Neural progenitor cell (in vitro differentiated cells): ENCODE measurements around the gene AFMID. TPM values are rescaled to one million over a fixed set of nuclear protein-coding genes. Genes with fewer than 3 reads are reported as not detected.

Experiments used
- DNase-seq: peaks from one replicate; pipeline ENCODE4 v3.0.0-alpha.2; 2016; ENCODE audit warnings: low spot score
- H2AFZ ChIP-seq: fragments of 200-600 bp; sonication (generic); replicated peaks from 2 replicates; pipeline ENCODE4 v1.6.1; 2016; ENCODE audit warnings: antibody characterized with exemption
- H3F3A ChIP-seq: fragments of 200-600 bp; sonication (generic); 2 replicates; pipeline ENCODE4 v1.6.1; 2016; ENCODE audit warnings: antibody characterized with exemption, low read depth
- H3K27ac ChIP-seq: fragments of 200-600 bp; sonication (generic); 2 replicates; pipeline ENCODE4 v1.5.1; 2016; ENCODE audit warnings: mild to moderate bottlenecking
- H3K27me3 ChIP-seq: fragments of 200-600 bp; sonication (generic); 2 replicates; pipeline ENCODE4 v1.6.1; 2016; ENCODE audit warnings: mild to moderate bottlenecking, moderate library complexity
- H3K36me3 ChIP-seq: fragments of 200-600 bp; sonication (generic); 2 replicates; pipeline ENCODE4 v1.5.1; 2016
- H3K4me1 ChIP-seq: fragments of 200-600 bp; sonication (generic); 2 replicates; pipeline ENCODE4 v1.6.1; 2016; ENCODE audit warnings: mixed run types
- H3K4me2 ChIP-seq: fragments of 200-600 bp; sonication (generic); 2 replicates; pipeline ENCODE4 v1.6.1; 2016
- H3K4me3 ChIP-seq: fragments of 200-600 bp; sonication (generic); 2 replicates; pipeline ENCODE4 v1.5.1; 2016
- H3K79me2 ChIP-seq: fragments of 200-600 bp; sonication (generic); 2 replicates; pipeline ENCODE4 v1.6.1; 2016; ENCODE audit warnings: low read depth
- H3K9ac ChIP-seq: fragments of 200-600 bp; sonication (generic); 2 replicates; pipeline ENCODE4 v1.6.1; 2016
- H3K9me3 ChIP-seq: fragments of 200-600 bp; sonication (generic); 2 replicates; pipeline ENCODE4 v1.5.1; 2016; ENCODE audit warnings: low read depth
- H4K20me1 ChIP-seq: fragments of 200-600 bp; sonication (generic); 2 replicates; pipeline ENCODE4 v1.6.1; 2016; ENCODE audit warnings: low read depth
- H3K27ac Mint-ChIP-seq: 3 replicates; pipeline ENCODE4 v1.8.0; 2021; ENCODE audit warnings: mixed read lengths
- H3K27me3 Mint-ChIP-seq: 2 replicates; pipeline ENCODE4 v1.8.0; 2022; ENCODE audit warnings: low read depth, mild to moderate bottlenecking, inconsistent platforms, moderate library complexity, mixed read lengths; ENCODE audit not compliant: insufficient read depth
- H3K36me3 Mint-ChIP-seq: 3 replicates; pipeline ENCODE4 v1.8.0; 2021; ENCODE audit warnings: mixed read lengths
- H3K4me1 Mint-ChIP-seq: 3 replicates; pipeline ENCODE4 v1.8.0; 2021; ENCODE audit warnings: mixed read lengths
- H3K4me3 Mint-ChIP-seq: 3 replicates; pipeline ENCODE4 v1.8.0; 2021; ENCODE audit warnings: mild to moderate bottlenecking, moderate library complexity, mixed read lengths
- H3K9me3 Mint-ChIP-seq: 3 replicates; pipeline ENCODE4 v1.8.0; 2020; ENCODE audit warnings: mixed read lengths
- EZH2 ChIP-seq: fragments of 200-600 bp; sonication (generic); IDR thresholded peaks from 2 replicates; pipeline ENCODE4 v1.6.1; 2017; ENCODE audit warnings: antibody characterized with exemption, mild to moderate bottlenecking, moderate library complexity
- EZH2phosphoT487 ChIP-seq: fragments of 200-600 bp; sonication (generic); IDR thresholded peaks from 2 replicates; pipeline ENCODE4 v1.6.1; 2017; ENCODE audit warnings: antibody characterized with exemption
- total RNA-seq: library from RNA; depleted of rRNA; stranded (reverse); fragments of >200 nt; gene quantifications from 2 replicates; pipeline ENCODE4 v1.2.3, GENCODE V29; 2015; ENCODE audit warnings: low replicate concordance
- TF ChIP-seq, protein P1 (sequence below): fragments of 200-600 bp; sonication (generic); IDR thresholded peaks from 2 replicates; pipeline ENCODE4 v1.5.1; 2017; ENCODE audit warnings: antibody characterized with exemption, mild to moderate bottlenecking

Gene AFMID
- total RNA-seq, 1 donor from 2014 or later = 76.8 TPM

DNA sequence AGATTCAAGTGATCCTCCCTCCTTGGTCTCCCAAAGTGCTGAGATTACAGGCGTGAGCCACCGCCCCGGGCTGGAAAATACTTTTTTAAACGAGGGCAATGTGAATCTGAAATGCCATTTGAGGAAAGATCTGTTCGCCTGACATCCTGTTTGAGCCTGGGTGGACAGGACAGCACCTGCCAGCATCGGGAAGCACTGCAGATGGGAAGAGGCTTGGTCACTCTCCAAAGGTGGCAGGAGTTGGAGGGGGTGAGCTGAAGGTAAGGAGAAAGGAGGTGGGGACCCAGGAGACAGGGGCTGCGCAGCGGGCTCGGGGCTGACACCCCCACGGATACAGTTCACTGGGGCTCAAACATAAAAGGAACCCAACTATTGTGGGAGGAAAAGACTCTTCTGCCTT is 22.9 kb downstream of the AFMID start:
- Mint-ChIP-seq H3K4me1 (no peaks in the 10 kb centered on the region), H3K4me3 (no peak overlapping the region), H3K27me3 (peaks cover 3% of the 10 kb centered on the region), H3K27ac (peak overlapping the region; percentile 62), H3K9me3 (no peaks in the 10 kb centered on the region), H3K36me3 (peaks cover 2% of the 10 kb centered on the region)
- Histone ChIP-seq H3K4me3 (no peak overlapping the region), H3K4me1 (peaks cover 5% of the 10 kb centered on the region), H3K36me3 (no peaks in the 10 kb centered on the region), H2AFZ (no peak overlapping the region), H3K27me3 (no peaks in the 10 kb centered on the region), H3K9me3 (no peaks in the 10 kb centered on the region), H4K20me1 (no peaks in the 10 kb centered on the region), H3K9ac (no peak overlapping the region), H3F3A (no peaks in the 10 kb centered on the region), H3K4me2 (no peak overlapping the region), H3K27ac (no peak overlapping the region), H3K79me2 (peaks cover 11% of the 10 kb centered on the region)
- TF ChIP-seq EZH2 = no peak
- TF ChIP-seq, protein P1, sequence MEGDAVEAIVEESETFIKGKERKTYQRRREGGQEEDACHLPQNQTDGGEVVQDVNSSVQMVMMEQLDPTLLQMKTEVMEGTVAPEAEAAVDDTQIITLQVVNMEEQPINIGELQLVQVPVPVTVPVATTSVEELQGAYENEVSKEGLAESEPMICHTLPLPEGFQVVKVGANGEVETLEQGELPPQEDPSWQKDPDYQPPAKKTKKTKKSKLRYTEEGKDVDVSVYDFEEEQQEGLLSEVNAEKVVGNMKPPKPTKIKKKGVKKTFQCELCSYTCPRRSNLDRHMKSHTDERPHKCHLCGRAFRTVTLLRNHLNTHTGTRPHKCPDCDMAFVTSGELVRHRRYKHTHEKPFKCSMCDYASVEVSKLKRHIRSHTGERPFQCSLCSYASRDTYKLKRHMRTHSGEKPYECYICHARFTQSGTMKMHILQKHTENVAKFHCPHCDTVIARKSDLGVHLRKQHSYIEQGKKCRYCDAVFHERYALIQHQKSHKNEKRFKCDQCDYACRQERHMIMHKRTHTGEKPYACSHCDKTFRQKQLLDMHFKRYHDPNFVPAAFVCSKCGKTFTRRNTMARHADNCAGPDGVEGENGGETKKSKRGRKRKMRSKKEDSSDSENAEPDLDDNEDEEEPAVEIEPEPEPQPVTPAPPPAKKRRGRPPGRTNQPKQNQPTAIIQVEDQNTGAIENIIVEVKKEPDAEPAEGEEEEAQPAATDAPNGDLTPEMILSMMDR = no peak
- no peak for TF ChIP-seq EZH2phosphoT487
- DNase-seq = no peak

DNA sequence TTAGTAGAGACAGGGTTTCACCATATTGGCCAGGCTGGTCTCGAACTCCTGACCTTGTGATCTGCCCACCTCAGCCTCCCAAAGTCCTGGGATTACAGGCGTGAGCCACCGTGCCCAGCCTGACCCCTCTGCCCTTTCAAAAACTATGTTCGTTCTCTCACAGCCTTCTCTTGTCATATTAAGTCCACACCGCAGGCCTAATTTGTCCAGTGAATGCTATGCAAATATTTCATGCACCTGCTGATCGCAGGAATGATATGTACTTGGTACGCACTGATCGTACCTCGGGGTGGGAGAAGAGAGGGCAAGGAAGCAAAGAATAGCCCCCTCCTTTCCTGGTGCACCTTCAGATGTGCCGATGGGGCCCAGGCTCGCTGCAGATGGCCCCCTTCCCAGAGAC is 23.9 kb downstream of the AFMID start:
- H3K79me2 ChIP-seq = peaks cover 20% of the 10 kb centered on the region
- H3F3A ChIP-seq = no peaks in the 10 kb centered on the region
- no peak for DNase-seq
- Mint-ChIP-seq H3K9me3 (no peaks in the 10 kb centered on the region), H3K4me3 (no peak overlapping the region), H3K4me1 (peaks cover 6% of the 10 kb centered on the region), H3K27me3 (peaks cover 3% of the 10 kb centered on the region), H3K27ac (no peak overlapping the region), H3K36me3 (peaks cover 4% of the 10 kb centered on the region)
- no peak overlapping the region for H3K9ac ChIP-seq
- H3K4me3 ChIP-seq = no peak overlapping the region
- H2AFZ ChIP-seq = no peak overlapping the region
- H4K20me1 ChIP-seq = peaks cover 4% of the 10 kb centered on the region
- H3K27me3 ChIP-seq = no peaks in the 10 kb centered on the region
- H3K4me1 ChIP-seq = peaks cover 11% of the 10 kb centered on the region
- H3K27ac ChIP-seq = no peak overlapping the region
- no peak for TF ChIP-seq EZH2phosphoT487
- TF ChIP-seq, protein P1 = no peak
- TF ChIP-seq EZH2 = no peak
- no peak overlapping the region for H3K4me2 ChIP-seq
- no peaks in the 10 kb centered on the region for H3K9me3 ChIP-seq
- no peaks in the 10 kb centered on the region for H3K36me3 ChIP-seq

DNA sequence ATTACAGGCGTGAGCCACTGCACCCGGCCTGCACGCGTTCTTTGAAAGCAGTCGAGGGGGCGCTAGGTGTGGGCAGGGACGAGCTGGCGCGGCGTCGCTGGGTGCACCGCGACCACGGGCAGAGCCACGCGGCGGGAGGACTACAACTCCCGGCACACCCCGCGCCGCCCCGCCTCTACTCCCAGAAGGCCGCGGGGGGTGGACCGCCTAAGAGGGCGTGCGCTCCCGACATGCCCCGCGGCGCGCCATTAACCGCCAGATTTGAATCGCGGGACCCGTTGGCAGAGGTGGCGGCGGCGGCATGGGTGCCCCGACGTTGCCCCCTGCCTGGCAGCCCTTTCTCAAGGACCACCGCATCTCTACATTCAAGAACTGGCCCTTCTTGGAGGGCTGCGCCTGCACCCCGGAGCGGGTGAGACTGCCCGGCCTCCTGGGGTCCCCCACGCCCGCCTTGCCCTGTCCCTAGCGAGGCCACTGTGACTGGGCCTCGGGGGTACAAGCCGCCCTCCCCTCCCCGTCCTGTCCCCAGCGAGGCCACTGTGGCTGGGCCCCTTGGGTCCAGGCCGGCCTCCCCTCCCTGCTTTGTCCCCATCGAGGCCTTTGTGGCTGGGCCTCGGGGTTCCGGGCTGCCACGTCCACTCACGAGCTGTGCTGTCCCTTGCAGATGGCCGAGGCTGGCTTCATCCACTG is 27.0 kb downstream of the AFMID start, which contains the start of gene BIRC5:
TSS of gene BIRC5 (plus strand) at position 238 of the 690 bp plus-strand sequence. CDS start at position 302, 64 bp downstream.
- peak within 1 kb of the TSS; percentile 98 for H3K4me3 Mint-ChIP-seq
- peaks cover 11% of the 10 kb centered on the region for H3K4me1 Mint-ChIP-seq
- Histone ChIP-seq H3K79me2 (peaks cover 51% of the 10 kb centered on the region), H3K4me2 (peak within 1 kb of the TSS; percentile 94), H4K20me1 (peaks cover 11% of the 10 kb centered on the region), H2AFZ (peak within 1 kb of the TSS; percentile 77), H3K9ac (peak within 1 kb of the TSS; percentile 56), H3F3A (peaks cover 10% of the 10 kb centered on the region), H3K9me3 (no peaks in the 10 kb centered on the region), H3K27me3 (no peaks in the 10 kb centered on the region), H3K4me1 (peaks cover 11% of the 10 kb centered on the region), H3K27ac (no peak within 1 kb of the TSS), H3K4me3 (peak within 1 kb of the TSS; percentile 87), H3K36me3 (peaks cover 4% of the 10 kb centered on the region)
- peaks cover 3% of the 10 kb centered on the region for H3K27me3 Mint-ChIP-seq
- no peaks in the 10 kb centered on the region for H3K9me3 Mint-ChIP-seq
- H3K27ac Mint-ChIP-seq = peak within 1 kb of the TSS; percentile 98
- TF ChIP-seq EZH2phosphoT487 (no peak), EZH2 (no peak)
- TF ChIP-seq, protein P1 = no peak
- peaks cover 15% of the 10 kb centered on the region for H3K36me3 Mint-ChIP-seq
- peak; percentile 98 for DNase-seq
